NCI-H2196 treated with DMSO at 0.1 percent for 48 hours (cell line): Measurements from ENCODE around the gene GPR132.

ENCODE experiments used
- DNase-seq: peaks from one replicate; lab custom pipeline; 2025; ENCODE audit not compliant: unreplicated experiment; lab: John Stamatoyannopoulos, UW

The GPR132 gene

DNA sequence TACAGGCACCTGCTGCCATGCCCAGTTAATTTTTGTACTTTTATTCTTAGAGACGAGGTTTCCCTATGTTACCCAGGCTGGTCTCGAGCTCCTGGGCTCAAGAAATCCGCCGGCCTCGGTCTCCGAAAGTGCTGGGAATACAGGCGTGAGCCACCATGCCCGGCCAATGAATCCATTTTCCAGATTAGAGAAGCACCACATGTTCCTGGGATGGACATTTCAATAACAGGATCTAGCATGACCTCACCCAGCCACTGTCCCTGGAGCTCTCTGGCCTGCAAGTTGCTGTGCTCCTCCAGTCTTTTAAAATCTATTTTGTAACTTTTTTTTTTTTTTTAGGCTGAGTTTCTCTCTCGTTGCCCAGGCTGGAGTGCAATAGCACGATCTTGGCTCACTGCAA is 2.2 kb downstream of the GPR132 start:
- DNase-seq, result no peak

DNA sequence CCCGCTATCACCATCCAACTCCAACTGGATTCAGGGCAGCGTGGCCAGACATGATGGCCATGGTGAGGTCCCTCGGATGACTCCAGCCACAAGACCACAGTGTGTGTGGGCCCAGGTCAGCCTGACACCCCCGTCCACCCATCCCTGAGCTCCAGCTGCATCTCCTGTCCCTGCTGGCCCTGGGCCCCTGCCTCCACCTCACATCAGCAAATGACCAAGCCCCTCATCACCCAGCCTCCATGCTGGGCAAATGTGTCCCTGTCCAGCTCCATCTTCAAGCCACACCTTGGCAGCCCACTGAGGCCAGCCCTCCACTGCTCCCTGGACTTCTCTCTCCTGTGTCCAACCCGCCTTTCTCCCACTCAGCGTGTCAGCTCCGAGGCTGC is 3.2 kb downstream of the GPR132 start:
- no peak for DNase-seq

DNA sequence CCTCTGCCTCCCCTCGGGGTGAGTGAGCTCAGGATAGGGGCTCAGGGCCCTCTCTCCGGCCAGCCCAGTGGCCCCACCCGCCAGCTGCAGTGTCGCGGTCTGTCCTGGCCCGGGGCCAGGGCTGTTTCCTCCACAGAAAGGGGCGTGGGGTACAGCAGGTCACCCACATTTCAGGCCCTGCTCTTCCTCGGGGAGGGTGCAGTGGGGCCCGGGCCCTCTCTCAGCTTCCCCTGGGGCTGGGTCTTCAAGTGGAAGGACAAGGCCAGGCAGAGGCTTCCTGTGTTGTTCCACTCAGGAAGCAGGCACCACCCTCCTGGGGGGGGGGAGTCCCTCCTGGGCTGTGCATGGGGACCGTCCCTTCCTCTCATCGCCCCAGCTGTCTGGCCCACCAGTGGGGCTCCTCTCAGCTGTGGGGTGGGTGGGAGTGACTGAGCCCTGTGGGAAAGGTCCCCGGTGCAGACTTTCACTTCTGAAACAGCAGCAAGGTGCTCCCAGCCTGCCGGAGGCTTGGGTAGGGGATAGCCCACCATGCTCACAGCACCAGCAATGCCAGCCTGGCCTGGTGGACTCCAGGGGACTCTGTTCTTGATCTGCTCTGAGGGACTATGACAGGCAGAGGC is 3.7 kb downstream of the GPR132 start:
- DNase-seq, result no peak

DNA sequence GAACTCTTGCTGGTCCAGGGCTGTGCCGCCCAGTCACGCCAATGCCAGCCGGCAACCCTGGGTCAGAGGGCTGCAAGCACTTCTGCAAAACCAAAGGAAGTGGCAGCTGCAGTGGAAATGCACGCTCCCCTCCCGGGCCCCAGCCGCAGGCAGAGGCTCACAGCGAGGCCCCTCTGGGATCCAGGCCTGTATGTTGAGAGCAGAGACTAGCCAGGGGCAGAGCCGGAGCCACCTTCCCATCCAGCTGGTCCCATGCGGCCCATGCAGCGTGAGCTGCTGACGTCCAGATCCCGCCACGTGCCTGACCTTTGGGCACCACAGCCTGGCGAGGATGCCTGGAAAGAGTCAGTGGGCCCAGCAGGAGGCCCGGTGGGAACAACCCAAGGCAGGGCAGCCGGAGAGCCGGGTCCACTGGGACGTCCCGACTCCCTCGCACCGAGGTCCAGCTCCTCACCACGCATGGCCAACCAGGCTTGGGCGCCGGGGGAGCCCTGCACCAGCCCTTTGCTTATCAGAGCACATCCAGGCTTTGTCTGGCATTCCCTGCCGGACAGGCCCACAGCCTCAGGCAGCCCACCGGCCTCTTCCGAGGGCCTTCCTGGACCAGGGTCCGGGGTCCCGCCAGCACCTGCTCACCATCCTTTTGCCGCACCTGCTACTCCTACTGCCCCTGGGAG is 4.3 kb downstream of the GPR132 start:
- no peak for DNase-seq

DNA sequence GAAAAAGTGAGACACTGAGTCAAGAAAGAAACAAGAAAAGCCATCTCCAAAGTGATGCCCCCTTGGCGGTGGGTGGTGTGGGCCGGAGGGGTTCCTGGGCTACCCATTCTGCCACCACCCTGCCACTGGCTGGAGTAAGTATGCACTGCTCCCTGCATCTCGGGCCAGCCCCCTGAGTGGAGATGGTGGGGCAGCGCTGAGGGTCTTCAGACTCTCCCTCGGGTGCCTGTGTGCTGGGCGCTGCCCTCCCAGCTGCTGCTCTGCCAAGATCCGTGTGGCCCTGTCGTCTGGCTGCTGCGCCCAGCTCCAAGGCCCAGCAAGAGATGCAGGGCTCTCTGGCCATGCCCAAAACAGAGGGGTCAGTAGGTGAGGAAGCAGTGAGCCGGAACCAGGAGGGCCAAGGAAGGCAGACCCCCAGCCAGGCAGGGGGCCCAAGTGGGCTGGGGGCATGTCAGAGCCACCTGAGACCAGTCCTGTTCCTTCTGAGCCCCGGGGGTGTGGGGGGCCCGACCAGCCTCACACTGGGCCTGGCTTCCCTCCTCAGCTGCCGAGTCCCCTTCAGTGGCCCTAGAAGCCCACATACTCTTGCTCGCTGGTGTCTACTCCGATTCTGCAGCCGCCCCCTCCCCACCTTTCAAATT is 5.2 kb downstream of the GPR132 start:
- no peak for DNase-seq

DNA sequence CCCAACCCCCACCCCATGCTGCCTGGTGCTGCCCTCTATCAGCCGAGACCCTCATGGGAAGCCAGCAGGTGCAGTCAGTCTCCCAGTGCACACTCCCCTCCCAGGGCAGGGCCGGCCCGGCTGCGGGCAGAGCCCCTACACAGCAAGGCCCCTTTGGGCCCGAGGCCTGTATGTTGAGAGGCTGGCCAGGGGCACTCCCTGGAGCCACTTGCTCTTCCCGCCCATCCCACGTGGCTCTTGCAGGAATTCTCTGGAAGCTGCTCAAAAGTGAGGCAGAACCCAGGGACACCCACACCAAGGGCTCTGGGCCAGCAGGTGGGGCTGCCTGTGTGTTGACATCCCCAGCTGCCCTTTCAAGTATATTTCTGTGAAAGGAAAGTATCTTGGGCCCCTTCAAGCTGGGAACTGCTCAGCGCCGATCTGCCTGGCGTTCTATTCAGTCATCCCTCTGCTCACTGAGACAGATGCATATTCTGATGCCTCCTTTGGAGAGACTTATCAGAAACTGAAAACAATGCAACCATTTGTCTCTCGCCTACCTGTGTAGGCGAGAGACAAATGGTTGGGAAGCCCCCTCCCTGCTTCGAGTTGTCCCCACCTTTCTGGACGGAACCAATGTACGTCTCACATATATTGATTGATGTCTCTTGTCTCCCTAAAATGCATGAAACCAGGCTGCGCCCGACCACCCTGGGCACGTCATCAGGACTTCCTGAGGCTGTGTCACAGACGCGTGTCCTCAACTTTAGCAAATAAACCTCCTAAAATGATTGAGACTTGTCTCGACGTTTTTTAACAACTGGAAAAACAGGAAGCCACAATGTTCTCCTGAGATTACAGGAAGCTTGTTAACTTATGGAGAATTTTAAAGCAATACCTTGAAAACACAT is 6.0 kb downstream of the GPR132 start:
- no peak for DNase-seq

DNA sequence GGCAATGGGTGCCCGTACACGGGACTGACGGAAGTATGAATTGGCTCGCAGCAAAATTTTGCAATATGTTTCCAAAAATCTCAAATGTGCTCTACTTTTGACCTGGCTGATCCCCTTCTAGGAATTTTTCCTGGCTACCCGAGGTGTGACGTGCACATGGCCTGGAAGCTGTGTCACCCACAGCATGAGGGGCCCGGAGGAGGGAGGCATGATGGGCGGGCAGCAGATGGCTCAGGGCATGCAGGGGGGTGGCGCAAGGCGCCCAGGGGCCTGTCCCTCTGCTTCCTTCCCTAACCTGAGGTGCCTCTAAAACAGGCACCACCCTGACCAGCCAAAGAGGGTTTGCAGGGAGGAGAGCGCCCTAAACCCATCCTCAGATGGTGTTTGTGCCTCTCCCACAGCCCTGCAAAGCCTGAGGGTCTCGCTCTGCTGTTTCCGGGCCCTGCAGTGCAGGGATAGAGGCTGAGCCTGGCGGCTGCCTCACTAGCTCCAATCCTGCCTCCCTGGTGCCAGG is 6.7 kb downstream of the GPR132 start:
- no peak for DNase-seq

DNA sequence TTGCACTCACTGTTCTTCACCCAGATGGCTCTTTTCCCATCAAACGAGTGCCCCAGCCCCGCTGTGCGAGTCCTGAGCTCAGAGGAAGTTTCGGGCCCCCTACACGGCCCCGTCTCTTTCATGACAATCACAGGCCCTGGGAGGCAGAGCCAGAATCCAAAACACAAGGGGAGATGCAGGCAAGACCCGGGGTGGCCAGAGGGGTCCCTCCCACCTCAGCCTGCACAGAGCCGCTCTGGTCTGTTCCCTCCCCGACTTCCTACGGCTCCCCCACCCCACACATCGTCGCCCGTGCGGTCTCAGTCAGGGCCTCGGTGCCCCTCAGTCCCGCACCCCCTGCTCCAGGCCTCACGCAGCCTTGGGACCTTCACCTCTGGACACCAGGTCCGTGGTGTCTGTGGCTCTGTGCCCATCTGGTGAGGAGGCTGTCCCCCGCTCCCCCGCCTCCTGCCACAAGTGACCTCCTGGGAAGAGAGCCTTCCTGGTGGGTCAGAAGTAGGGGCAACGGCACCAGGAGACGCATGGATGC is 8.9 kb downstream of the GPR132 start:
- no peak for DNase-seq

DNA sequence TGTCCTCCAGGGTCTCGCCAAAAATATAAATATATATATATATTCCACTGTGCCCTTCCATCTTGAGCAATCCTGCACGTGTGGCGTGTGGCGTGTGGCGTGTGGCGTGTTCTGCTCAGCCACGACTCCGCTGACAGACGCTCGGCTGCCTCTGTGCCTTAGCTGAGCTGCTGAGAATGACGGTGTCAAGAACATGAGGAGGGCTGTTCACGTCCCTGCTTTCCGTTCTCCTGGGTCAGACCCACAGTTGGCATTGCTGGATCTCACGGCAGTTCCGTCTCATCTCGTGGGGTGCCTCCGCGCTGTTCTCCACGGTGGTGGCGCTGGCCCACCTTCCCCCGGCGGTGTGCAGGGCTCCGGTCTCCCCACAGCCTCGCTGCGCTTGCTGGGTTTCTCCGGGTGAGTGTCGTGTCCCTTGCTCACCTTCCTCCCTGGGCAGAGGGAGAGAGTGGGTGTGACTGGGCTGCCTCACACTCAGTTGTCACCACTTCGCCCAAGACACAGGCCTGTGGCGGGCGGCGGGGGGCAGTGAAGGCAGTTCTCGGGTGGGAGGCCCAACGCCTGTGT is 9.4 kb downstream of the GPR132 start:
- DNase-seq, result no peak

DNA sequence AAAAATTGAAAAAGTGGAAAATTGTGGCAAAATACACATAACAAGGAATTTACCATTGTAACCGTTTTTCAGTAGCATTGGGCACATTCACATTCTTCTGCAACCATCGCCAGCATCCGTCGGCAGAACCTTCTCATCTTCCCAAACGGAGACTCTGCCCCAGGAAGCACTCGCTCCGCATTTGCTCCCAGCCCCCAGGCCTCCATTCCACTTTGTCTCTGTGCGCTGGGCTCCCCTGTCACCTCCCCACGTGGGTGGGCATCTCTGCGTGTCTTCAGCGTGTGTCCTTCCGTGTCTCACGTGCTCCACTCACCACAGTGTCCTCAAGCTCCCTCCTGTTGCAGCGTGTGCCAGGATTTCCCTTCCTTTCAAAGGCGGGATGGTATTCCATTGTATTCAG is 9.9 kb downstream of the GPR132 start:
- DNase-seq, result no peak

DNA sequence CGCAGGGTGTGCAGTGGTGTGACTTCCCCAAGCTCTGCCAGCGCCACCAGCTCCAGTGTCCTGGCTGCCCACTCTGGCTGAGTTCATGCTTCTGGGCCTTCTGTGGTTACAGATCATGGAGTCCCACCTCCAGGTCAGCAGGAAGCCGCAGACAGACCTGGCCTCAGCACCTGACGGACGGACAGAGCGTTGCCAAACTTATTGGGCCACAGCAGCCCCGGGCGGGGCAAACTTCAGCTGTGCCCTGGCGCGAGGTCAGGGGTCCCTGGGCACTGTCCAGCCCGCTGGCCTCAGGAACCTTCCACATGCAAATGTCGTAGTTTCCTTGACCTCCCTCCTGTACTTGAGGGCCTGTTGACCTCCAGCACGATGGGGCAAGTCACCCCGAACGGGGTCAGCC is 11.2 kb downstream of the GPR132 start:
- no peak for DNase-seq

DNA sequence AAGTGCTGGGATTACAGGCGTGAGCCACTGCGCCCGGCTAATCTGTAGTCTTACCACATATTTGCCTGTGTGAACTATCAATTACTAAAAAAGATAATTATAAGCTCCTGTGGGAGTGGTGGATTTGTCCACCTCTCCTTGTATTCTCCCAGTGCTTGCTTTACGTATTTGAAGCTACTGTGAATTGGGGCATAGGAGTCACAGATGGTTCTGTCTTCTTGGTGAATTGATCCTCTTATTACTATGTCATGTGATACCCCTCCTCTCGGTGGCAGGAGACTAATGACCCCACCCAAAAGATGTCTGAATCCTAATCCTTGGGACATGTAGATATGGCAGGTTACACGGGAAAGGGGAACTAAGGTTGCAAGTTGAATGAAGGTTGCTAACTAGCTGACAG is 11.8 kb downstream of the GPR132 start:
- DNase-seq, result no peak

DNA sequence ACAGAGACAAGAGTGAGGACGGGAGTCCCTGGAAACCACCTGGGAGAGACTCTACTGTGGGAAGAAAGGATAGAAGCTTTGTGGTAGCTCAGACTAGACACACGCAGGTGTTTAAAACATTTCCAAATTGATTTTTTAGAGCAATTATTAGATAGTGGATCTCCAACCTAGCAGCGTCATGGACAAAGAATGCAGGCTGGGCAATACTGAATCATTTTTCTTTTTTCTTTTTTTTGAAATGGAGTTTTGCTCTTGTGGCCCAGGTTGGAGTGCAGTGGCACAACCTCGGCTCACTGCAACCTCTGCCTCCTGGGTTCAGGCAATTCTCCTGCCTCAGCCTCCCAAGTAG is 13.1 kb downstream of the GPR132 start:
- no peak for DNase-seq

DNA sequence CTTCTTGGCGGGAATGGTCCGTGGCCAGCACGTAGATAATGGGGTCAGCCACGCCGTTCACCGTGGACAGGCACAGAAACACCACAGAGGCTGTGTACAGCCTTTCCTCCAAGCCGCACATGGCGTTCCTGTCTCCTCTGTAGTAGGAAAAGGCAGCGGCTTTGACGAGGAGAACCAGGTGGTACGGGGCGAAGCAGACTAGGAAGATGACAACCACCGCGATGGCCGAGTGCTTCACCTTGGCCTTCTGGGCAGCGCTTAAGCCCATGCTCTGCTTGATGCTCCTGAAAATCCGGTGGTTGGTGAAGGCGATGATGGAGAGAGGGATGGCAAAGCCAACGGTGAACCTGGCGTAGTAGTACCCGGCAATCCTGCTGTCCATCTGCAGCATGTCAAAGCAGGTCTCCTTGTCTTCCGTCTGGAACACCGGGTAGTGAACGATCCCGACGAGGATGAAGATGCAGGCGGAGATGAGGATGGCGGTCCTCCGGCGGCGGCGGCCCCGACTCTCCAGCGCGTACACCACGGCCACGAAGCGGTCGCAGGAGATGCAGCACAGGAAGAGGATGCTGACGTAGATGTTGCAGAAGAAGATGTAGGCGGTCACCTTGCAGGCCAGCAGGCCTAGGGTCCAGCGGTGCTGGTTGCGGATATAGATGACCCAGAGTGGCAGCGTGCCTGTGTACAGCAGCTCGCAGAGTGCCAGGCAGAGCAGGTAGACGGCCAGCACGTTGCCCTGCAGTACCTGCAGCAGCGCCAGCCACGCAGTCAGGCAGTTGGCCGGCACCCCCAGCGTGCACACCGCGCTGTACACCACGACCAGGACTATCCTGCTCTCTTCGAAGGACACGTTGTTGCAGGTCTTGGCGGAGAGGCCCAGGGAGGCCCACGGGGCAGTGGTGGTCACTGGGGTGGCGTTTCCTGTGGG is 13.8 kb downstream of the GPR132 start:
- DNase-seq, result no peak

DNA sequence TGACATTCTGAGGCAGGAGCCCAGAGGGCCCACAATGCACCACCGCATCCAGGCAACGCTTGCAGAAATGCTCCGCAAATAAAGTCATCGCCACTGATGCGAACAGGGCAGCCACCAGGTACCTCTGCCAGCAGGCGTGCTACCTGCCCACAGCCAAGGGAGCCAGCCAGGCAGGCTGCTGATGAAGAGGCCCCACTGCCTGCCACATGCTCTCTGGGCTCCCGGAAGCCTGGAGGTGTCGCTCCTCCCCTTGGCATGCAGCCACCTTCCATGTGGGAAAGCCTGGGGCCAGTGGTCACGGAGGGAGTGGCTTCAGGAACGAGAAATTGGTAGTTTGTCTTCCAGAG is 14.7 kb downstream of the GPR132 start:
- DNase-seq, result peak; percentile 47

DNA sequence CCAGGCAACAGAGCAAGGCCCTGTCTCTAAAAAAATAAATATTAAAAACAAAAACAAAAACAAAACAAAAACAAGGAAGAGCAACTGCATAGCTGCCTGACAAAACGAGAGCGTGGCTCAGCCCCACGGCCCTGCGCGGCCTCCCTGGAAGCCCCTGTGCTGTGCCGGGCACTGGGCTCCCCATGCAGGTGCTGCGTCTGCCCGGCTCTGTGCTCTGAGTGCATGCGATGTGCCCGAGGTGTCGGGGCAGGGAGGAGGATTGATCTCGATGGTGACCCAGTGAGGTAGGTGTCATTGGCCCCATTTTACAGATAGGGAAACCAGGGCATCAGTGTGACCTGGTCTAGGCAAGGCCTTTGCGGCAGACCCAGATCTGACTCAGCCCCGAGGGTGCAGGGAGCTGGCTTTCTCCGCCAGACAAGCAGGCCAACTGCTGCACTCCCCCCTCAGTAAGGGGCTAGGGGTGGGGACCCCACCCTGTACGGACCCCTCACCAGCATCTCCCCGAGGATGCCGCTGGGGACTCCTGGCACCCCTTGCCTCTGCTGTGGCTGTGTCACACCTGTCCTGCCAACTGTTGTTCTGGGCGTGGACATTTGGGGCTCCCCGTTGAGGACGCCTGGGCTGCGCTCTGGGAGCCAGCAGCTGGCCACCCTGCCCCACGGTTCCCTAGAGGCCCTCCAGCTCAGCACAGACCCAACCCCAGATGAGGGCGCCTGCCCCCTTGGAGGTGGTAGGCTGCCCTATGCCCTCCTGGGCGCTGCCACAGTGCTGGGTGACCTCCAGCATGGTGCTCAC is 15.3 kb downstream of the GPR132 start:
- DNase-seq, result no peak

DNA sequence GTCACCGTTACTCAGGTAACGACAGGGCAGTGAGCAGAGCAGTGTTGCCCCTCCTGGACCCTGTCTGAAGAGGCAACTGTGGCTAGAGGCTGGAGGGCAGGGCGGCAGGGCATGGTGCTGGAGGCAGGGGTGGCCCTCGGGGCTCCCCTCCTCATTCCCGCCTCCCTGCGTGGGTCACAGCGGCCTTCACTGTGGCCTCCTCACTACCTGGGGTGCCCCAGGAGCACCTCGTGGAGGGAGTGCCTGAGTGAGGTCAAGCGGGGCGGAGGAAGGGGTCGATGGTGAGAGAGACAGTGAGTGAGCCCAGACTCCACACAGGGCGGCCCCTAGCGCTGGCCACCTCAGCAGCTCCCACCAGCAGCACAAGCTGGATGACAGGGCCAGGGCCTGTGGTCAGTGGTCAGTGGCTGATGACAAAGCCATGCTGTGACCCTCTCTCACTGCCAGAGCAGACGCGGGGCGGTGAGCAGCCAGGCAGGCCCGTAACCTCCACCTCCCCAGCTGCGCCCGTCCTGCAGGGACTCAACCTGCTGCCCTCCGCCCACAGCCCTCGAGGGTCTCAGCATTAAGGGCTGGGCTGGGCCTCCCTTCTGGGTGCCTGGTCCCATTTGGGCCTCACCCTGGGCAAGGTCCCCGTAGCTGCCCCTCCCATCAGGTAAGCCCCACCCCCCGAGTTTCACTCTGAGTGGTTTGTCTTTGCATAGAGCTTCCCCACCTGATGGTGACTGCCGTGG is 17.8 kb downstream of the GPR132 start:
- DNase-seq, result no peak

DNA sequence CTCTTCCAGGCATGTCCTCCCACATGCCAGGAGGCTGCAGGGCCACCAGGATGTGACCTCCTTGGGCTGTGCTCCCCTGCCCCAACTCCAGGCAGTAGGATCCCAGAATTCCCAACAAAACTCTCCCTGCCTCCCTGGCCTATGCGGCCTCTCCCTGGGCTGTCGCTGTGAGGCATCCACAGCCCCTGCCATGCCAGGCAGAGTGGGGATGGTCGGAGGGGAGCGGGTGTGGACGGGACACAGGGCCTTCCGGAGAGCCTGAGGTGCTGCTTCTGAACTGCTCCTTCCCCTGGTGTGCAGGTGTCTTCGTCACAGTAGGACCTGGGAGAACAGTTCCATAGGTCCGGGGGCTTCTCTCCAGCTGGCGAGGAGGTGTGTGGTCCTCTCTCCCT is 18.3 kb downstream of the GPR132 start:
- DNase-seq, result no peak
